ENCODE data around the gene PSMD12. TPM values are rescaled to one million over a fixed set of nuclear protein-coding genes. Genes with fewer than 3 reads are reported as not detected.
"Not testable (repeated sequence)": the region's sequence is repeated elsewhere in the genome, so short reads cannot be mapped to it uniquely, and the experiment has no call there.

The PSMD12 gene
- polyA plus RNA-seq: 10 to 100 TPM; 20.3 to 28.7 TPM

- Histone ChIP-seq H3K4me3 (ENCODE audit: low read depth in 1 of 2, low read length in 2 of 2) (peak within 1 kb of the TSS; percentile 86 to 98), H3K36me3 (ENCODE audit: control insufficient read depth in 2 of 2, insufficient read depth in 2 of 2, low read length in 1 of 2) (peaks cover 0 to 2% of the 10 kb centered on the region in 2 donors), H3K4me1 (ENCODE audit: control insufficient read depth in 2 of 2, insufficient read depth in 2 of 2, low read length in 1 of 2) (peaks cover 0 to 7% of the 10 kb centered on the region in 2 donors), H3K9me3 (ENCODE audit: control insufficient read depth in 2 of 2, insufficient read depth in 1 of 2, low read depth in 1 of 2, low read length in 1 of 2) (no peaks in the 10 kb centered on the region), H3K27me3 (ENCODE audit: control insufficient read depth in 1 of 2, insufficient read depth in 2 of 2, low read length in 2 of 2) (no peaks in the 10 kb centered on the region), H3K27ac (ENCODE audit: low read depth in 2 of 2, low read length in 1 of 2) (peak within 1 kb of the TSS; percentile 85 to 93)
- WGBS, 2 donors: 1% methylated on average over 50 to 55 of the region's 55 CpGs
Observed at GRCh38 chr17:67366193-67367157, at the start of gene PSMD12. Gene PSMD12 (minus strand): TSS chr17:67366577. CDS start chr17:67366519, 58 bp downstream.

GRCh38 chr17:67415291-67415690 lies 48.9 kb upstream of the PSMD12 start:
- Histone ChIP-seq H3K9me3 (ENCODE audit: control insufficient read depth in 2 of 2, insufficient read depth in 1 of 2, low read depth in 1 of 2, low read length in 1 of 2) (no peaks in the 10 kb centered on the region), H3K4me1 (ENCODE audit: control insufficient read depth in 2 of 2, insufficient read depth in 2 of 2, low read length in 1 of 2) (peaks cover 3 to 6% of the 10 kb centered on the region in 2 donors), H3K27ac (ENCODE audit: low read depth in 2 of 2, low read length in 1 of 2) (no peak overlapping the region), H3K36me3 (ENCODE audit: control insufficient read depth in 2 of 2, insufficient read depth in 2 of 2, low read length in 1 of 2) (no peaks in the 10 kb centered on the region), H3K27me3 (ENCODE audit: control insufficient read depth in 1 of 2, insufficient read depth in 2 of 2, low read length in 2 of 2) (no peaks in the 10 kb centered on the region), H3K4me3 (ENCODE audit: low read depth in 1 of 2, low read length in 2 of 2) (no peak overlapping the region)
- WGBS, 2 donors: 85 to 87% methylated on average over 7 of the region's 7 CpGs

GRCh38 chr17:67414559-67414958 lies 48.2 kb upstream of the PSMD12 start:
- Histone ChIP-seq H3K4me1 (ENCODE audit: control insufficient read depth in 2 of 2, insufficient read depth in 2 of 2, low read length in 1 of 2) (peaks cover 3 to 6% of the 10 kb centered on the region in 2 donors), H3K4me3 (ENCODE audit: low read depth in 1 of 2, low read length in 2 of 2) (no peak overlapping the region)
- WGBS, 2 donors: 97% methylated on average over 2 of the region's 2 CpGs

GRCh38 chr17:67414130-67414529 lies 47.8 kb upstream of the PSMD12 start:
- 94 to 100% methylated on average over 1 of the region's 1 CpG for WGBS, 2 donors
- H3K4me1 ChIP-seq (ENCODE audit: control insufficient read depth in 2 of 2, insufficient read depth in 2 of 2, low read length in 1 of 2): peaks cover 3 to 6% of the 10 kb centered on the region in 2 donors

More at GRCh38 chr17:67414559-67414958, 48.2 kb upstream of the PSMD12 start:
- Histone ChIP-seq H3K27me3 (ENCODE audit: control insufficient read depth in 1 of 2, insufficient read depth in 2 of 2, low read length in 2 of 2) (no peaks in the 10 kb centered on the region), H3K36me3 (ENCODE audit: control insufficient read depth in 2 of 2, insufficient read depth in 2 of 2, low read length in 1 of 2) (no peaks in the 10 kb centered on the region), H3K9me3 (ENCODE audit: control insufficient read depth in 2 of 2, insufficient read depth in 1 of 2, low read depth in 1 of 2, low read length in 1 of 2) (no peaks in the 10 kb centered on the region), H3K27ac (ENCODE audit: low read depth in 2 of 2, low read length in 1 of 2) (no peak overlapping the region)

GRCh38 chr17:67413388-67413787 lies 47.0 kb upstream of the PSMD12 start:
- H3K27ac ChIP-seq (ENCODE audit: low read depth in 2 of 2, low read length in 1 of 2): no peak overlapping the region
- WGBS, 2 donors: 56 to 73% methylated on average over 5 of the region's 5 CpGs
- H3K4me3 ChIP-seq (ENCODE audit: low read depth in 1 of 2, low read length in 2 of 2): no peak overlapping the region

More at GRCh38 chr17:67414130-67414529, 47.8 kb upstream of the PSMD12 start:
- Histone ChIP-seq H3K36me3 (ENCODE audit: control insufficient read depth in 2 of 2, insufficient read depth in 2 of 2, low read length in 1 of 2) (no peaks in the 10 kb centered on the region), H3K4me3 (ENCODE audit: low read depth in 1 of 2, low read length in 2 of 2) (no peak overlapping the region), H3K9me3 (ENCODE audit: control insufficient read depth in 2 of 2, insufficient read depth in 1 of 2, low read depth in 1 of 2, low read length in 1 of 2) (no peaks in the 10 kb centered on the region), H3K27me3 (ENCODE audit: control insufficient read depth in 1 of 2, insufficient read depth in 2 of 2, low read length in 2 of 2) (no peaks in the 10 kb centered on the region), H3K27ac (ENCODE audit: low read depth in 2 of 2, low read length in 1 of 2) (no peak overlapping the region)

GRCh38 chr17:67412941-67413340 lies 46.6 kb upstream of the PSMD12 start:
- Histone ChIP-seq H3K9me3 (ENCODE audit: control insufficient read depth in 2 of 2, insufficient read depth in 1 of 2, low read depth in 1 of 2, low read length in 1 of 2) (no peaks in the 10 kb centered on the region), H3K4me1 (ENCODE audit: control insufficient read depth in 2 of 2, insufficient read depth in 2 of 2, low read length in 1 of 2) (peaks cover 3 to 6% of the 10 kb centered on the region in 2 donors), H3K27me3 (ENCODE audit: control insufficient read depth in 1 of 2, insufficient read depth in 2 of 2, low read length in 2 of 2) (no peaks in the 10 kb centered on the region), H3K27ac (ENCODE audit: low read depth in 2 of 2, low read length in 1 of 2) (no peak overlapping the region), H3K4me3 (ENCODE audit: low read depth in 1 of 2, low read length in 2 of 2) (no peak overlapping the region), H3K36me3 (ENCODE audit: control insufficient read depth in 2 of 2, insufficient read depth in 2 of 2, low read length in 1 of 2) (no peaks in the 10 kb centered on the region)
- WGBS, 2 donors: 59 to 61% methylated on average over 2 of the region's 2 CpGs

More at GRCh38 chr17:67413388-67413787, 47.0 kb upstream of the PSMD12 start:
- no peaks in the 10 kb centered on the region for H3K27me3 ChIP-seq (ENCODE audit: control insufficient read depth in 1 of 2, insufficient read depth in 2 of 2, low read length in 2 of 2)
- H3K36me3 ChIP-seq (ENCODE audit: control insufficient read depth in 2 of 2, insufficient read depth in 2 of 2, low read length in 1 of 2): no peaks in the 10 kb centered on the region
- H3K4me1 ChIP-seq (ENCODE audit: control insufficient read depth in 2 of 2, insufficient read depth in 2 of 2, low read length in 1 of 2): peaks cover 3 to 6% of the 10 kb centered on the region in 2 donors
- H3K9me3 ChIP-seq (ENCODE audit: control insufficient read depth in 2 of 2, insufficient read depth in 1 of 2, low read depth in 1 of 2, low read length in 1 of 2): no peaks in the 10 kb centered on the region

GRCh38 chr17:67412032-67412431 lies 45.7 kb upstream of the PSMD12 start:
- Histone ChIP-seq H3K4me3 (ENCODE audit: low read depth in 1 of 2, low read length in 2 of 2) (no peak overlapping the region), H3K36me3 (ENCODE audit: control insufficient read depth in 2 of 2, insufficient read depth in 2 of 2, low read length in 1 of 2) (no peaks in the 10 kb centered on the region), H3K4me1 (ENCODE audit: control insufficient read depth in 2 of 2, insufficient read depth in 2 of 2, low read length in 1 of 2) (peaks cover 3 to 6% of the 10 kb centered on the region in 2 donors), H3K27ac (ENCODE audit: low read depth in 2 of 2, low read length in 1 of 2) (no peak overlapping the region), H3K9me3 (ENCODE audit: control insufficient read depth in 2 of 2, insufficient read depth in 1 of 2, low read depth in 1 of 2, low read length in 1 of 2) (no peaks in the 10 kb centered on the region), H3K27me3 (ENCODE audit: control insufficient read depth in 1 of 2, insufficient read depth in 2 of 2, low read length in 2 of 2) (no peaks in the 10 kb centered on the region)
- 49 to 51% methylated on average over 4 of the region's 4 CpGs for WGBS, 2 donors

GRCh38 chr17:67411397-67411796 lies 45.0 kb upstream of the PSMD12 start:
- WGBS, 2 donors: 89 to 93% methylated on average over 4 of the region's 4 CpGs
- no peak overlapping the region for H3K4me3 ChIP-seq (ENCODE audit: low read depth in 1 of 2, low read length in 2 of 2)
- H3K27ac ChIP-seq (ENCODE audit: low read depth in 2 of 2, low read length in 1 of 2): no peak overlapping the region
- H3K4me1 ChIP-seq (ENCODE audit: control insufficient read depth in 2 of 2, insufficient read depth in 2 of 2, low read length in 1 of 2): peaks cover 3 to 6% of the 10 kb centered on the region in 2 donors
- no peaks in the 10 kb centered on the region for H3K27me3 ChIP-seq (ENCODE audit: control insufficient read depth in 1 of 2, insufficient read depth in 2 of 2, low read length in 2 of 2)
- H3K9me3 ChIP-seq (ENCODE audit: control insufficient read depth in 2 of 2, insufficient read depth in 1 of 2, low read depth in 1 of 2, low read length in 1 of 2): no peaks in the 10 kb centered on the region
- no peaks in the 10 kb centered on the region for H3K36me3 ChIP-seq (ENCODE audit: control insufficient read depth in 2 of 2, insufficient read depth in 2 of 2, low read length in 1 of 2)

- H3K36me3 ChIP-seq (ENCODE audit: control insufficient read depth in 2 of 2, insufficient read depth in 2 of 2, low read length in 1 of 2); H3K27ac ChIP-seq (ENCODE audit: low read depth in 2 of 2, low read length in 1 of 2); H3K9me3 ChIP-seq (ENCODE audit: control insufficient read depth in 2 of 2, insufficient read depth in 1 of 2, low read depth in 1 of 2, low read length in 1 of 2); H3K4me1 ChIP-seq (ENCODE audit: control insufficient read depth in 2 of 2, insufficient read depth in 2 of 2, low read length in 1 of 2); H3K27me3 ChIP-seq (ENCODE audit: control insufficient read depth in 1 of 2, insufficient read depth in 2 of 2, low read length in 2 of 2); H3K4me3 ChIP-seq (ENCODE audit: low read depth in 1 of 2, low read length in 2 of 2): not testable (repeated sequence)
- 66 to 69% methylated on average over 3 of the region's 3 CpGs for WGBS, 2 donors
Observed at GRCh38 chr17:67408455-67408830, 42.1 kb upstream of the PSMD12 start.

Data from esophagus (tissue), 2 donors.